K562 (cell line): ENCODE results near the gene POP5. TPM values are rescaled to one million over a fixed set of nuclear protein-coding genes. Genes with fewer than 3 reads are reported as not detected.

Experiments
- BRF2 ChIP-seq: IDR thresholded peaks from 3 replicates; pipeline ENCODE4 v1.6.1; 2011; ENCODE audit warnings: borderline replicate concordance, mild to moderate bottlenecking; ENCODE audit not compliant: insufficient read length, insufficient read depth
- DMBX1 ChIP-seq: fragments of 250-450 bp; sonication (Bioruptor Pico); IDR thresholded peaks from 2 replicates; pipeline ENCODE4 v1.8.0; 2022; ENCODE audit warnings: inconsistent platforms, mild to moderate bottlenecking, moderate library complexity, borderline replicate concordance
- EP300 ChIP-seq: IDR thresholded peaks from 2 replicates; pipeline ENCODE4 v1.6.1; 2012; ENCODE audit warnings: low read length, improper control_type of control experiment
- IRF2 ChIP-seq: sonication (generic); formaldehyde crosslinking; IDR thresholded peaks from 2 replicates; pipeline ENCODE4 v1.8.1; 2022; ENCODE audit warnings: mild to moderate bottlenecking, missing genetic modification reagents
- JUND ChIP-seq, 2 experiments: IDR thresholded peaks; 2 replicates in 1 of 2; 3 replicates in 1 of 2; pipeline ENCODE4 v1.6.1; 2011; ENCODE audit warnings: borderline replicate concordance in 2 of 2, low read depth in 2 of 2, low read length in 2 of 2, improper control_type of control experiment in 1 of 2, missing biosample characterization in 1 of 2, missing genetic modification characterization in 1 of 2, missing genetic modification reagents in 1 of 2
- MBD2 ChIP-seq: sonication (generic); IDR thresholded peaks from 2 replicates; pipeline ENCODE4 v1.6.1; 2016; ENCODE audit warnings: low read depth, borderline replicate concordance
- MGA ChIP-seq: fragments of 450-650 bp; IDR thresholded peaks from 2 replicates; pipeline ENCODE4 v1.6.1; 2016; ENCODE audit warnings: mild to moderate bottlenecking, moderate library complexity
- NR4A1 ChIP-seq, 2 experiments: fragments of 250-450 bp in 1 of 2; fragments of 450-650 bp in 1 of 2; sonication (Bioruptor Pico) in 1 of 2; IDR thresholded peaks; 2 replicates each; pipeline versions ENCODE4 v1.4.0 to v1.6.1; 2016 to 2020; ENCODE audit warnings: mild to moderate bottlenecking in 2 of 2, missing compliant biosample characterization in 1 of 2, missing genetic modification characterization in 1 of 2, moderate library complexity in 1 of 2
- POLR2A ChIP-seq: fragments of 450-650 bp; conservative IDR thresholded peaks from 2 replicates; pipeline ENCODE4 v1.6.1; 2016
- PRMT5 ChIP-seq: sonication (generic); formaldehyde crosslinking; IDR thresholded peaks from 2 replicates; pipeline ENCODE4 v1.5.0; 2020; ENCODE audit warnings: missing genetic modification reagents
- TFAP4 ChIP-seq: sonication (generic); formaldehyde crosslinking; IDR thresholded peaks from 2 replicates; pipeline ENCODE4 v1.8.0; 2022; ENCODE audit warnings: missing genetic modification reagents, mild to moderate bottlenecking, moderate library complexity, borderline replicate concordance
- polyA plus RNA-seq, 8 experiments: library from polyadenylated mRNA; depleted of rRNA in 4 of 8; stranded (reverse) in 5 of 8; unstranded in 3 of 8; fragments of >200 nt; fragmentation: Nextera tagmentation in 2 of 8; fragmentation: Illumina TruSeq in 1 of 8; extraction: Ambion mirVana in 2 of 8; extraction: Trizol in 1 of 8; gene quantifications; 2 replicates each; pipeline versions ENCODE4 v1.2.1 to v1.2.3, GENCODE V29; 2011 to 2014; ENCODE audit warnings: inconsistent platforms in 1 of 8, missing spikeins in 1 of 8
- total RNA-seq, 7 experiments: library from RNA; depleted of rRNA in 6 of 7; stranded (reverse); fragments of >200 nt in 6 of 7; fragmentation: Illumina TruSeq in 2 of 7; extraction: Trizol in 2 of 7; gene quantifications; 2 replicates each; pipeline versions ENCODE4 v1.2.1 to v1.2.3, GENCODE V29; 2011 to 2021; ENCODE audit warnings: low replicate concordance in 1 of 7

The POP5 gene
- total and polyA plus RNA-seq, 9 of the 15 experiments (the other 6 are each of a cell fraction or from before 2014, with no cell fraction given): 57.5 to 253 (median 73.8) TPM

GRCh38 chr12:120580787-120581723, at the start of gene POP5 (continued):
- TF ChIP-seq NR4A1 (CRISPR knock-in tag; IDR thresholded peaks at IDR 0.05) (no peak), NR4A1 (tag; IDR thresholded peaks at IDR 0.05) (no peak), POLR2A (peak; percentile 93), MGA (peak; percentile 67), DMBX1 (CRISPR knock-in tag) (no peak), MBD2 (peak; percentile 87; the same call in 1 of the 2 replicates), BRF2 (no peak), TFAP4 (CRISPR knock-in tag) (peak; percentile 78), PRMT5 (CRISPR knock-in tag) (no peak), JUND (IDR thresholded peaks at IDR 0.05; ENCODE audit: borderline replicate concordance, low read depth, low read length) (peak; percentile 8; the same call in 1 of the 2 replicates), JUND (tag; IDR thresholded peaks at IDR 0.05; ENCODE audit: borderline replicate concordance, low read depth, low read length) (no peak), IRF2 (CRISPR knock-in tag) (no peak), EP300 (no peak)
